ENCODE measurements around the gene NEAT1. TPM values are rescaled to one million over a fixed set of nuclear protein-coding genes. Genes with fewer than 3 reads are reported as not detected.
"Not testable (repeated sequence)": the region's sequence is repeated elsewhere in the genome, so short reads cannot be mapped to it uniquely, and the experiment has no call there.

Gene NEAT1
- total RNA-seq, 2 experiments from 2014 or later: 402 to 407 TPM

- Mint-ChIP-seq H3K27me3 (no peaks in the 10 kb centered on the region), H3K4me3 (no peak overlapping the region), H3K27ac (no peak overlapping the region), H3K9me3 (no peaks in the 10 kb centered on the region), H3K4me1 (peaks cover 4% of the 10 kb centered on the region), H3K36me3 (peaks cover 2% of the 10 kb centered on the region)
- ATAC-seq (ENCODE audit: low read depth): no peak
- DNase-seq: no peak
- POLR2A ChIA-PET: no interaction called here
Observed at GRCh38 chr11:65404210-65404609, 18.4 kb upstream of the NEAT1 start.

- H3K36me3 Mint-ChIP-seq: peaks cover 2% of the 10 kb centered on the region
- no peak overlapping the region for H3K4me3 Mint-ChIP-seq
- no peaks in the 10 kb centered on the region for H3K27me3 Mint-ChIP-seq
- DNase-seq (peak; percentile 23), ATAC-seq (ENCODE audit: low read depth) (no peak)
- peaks cover 4% of the 10 kb centered on the region for H3K4me1 Mint-ChIP-seq
- no peak overlapping the region for H3K27ac Mint-ChIP-seq
- H3K9me3 Mint-ChIP-seq: no peaks in the 10 kb centered on the region
- POLR2A ChIA-PET: interaction anchor here (1.2 to 1.5 kb wide), 2 partner anchors 11 to 142 kb away, joined by 3 read pairs; no protein-coding TSS in a partner anchor
Observed at GRCh38 chr11:65404638-65405339, 17.8 kb upstream of the NEAT1 start.

- peaks cover 5% of the 10 kb centered on the region for H3K36me3 Mint-ChIP-seq
Observed at GRCh38 chr11:65410936-65411680, 11.5 kb upstream of the NEAT1 start.

DNA sequence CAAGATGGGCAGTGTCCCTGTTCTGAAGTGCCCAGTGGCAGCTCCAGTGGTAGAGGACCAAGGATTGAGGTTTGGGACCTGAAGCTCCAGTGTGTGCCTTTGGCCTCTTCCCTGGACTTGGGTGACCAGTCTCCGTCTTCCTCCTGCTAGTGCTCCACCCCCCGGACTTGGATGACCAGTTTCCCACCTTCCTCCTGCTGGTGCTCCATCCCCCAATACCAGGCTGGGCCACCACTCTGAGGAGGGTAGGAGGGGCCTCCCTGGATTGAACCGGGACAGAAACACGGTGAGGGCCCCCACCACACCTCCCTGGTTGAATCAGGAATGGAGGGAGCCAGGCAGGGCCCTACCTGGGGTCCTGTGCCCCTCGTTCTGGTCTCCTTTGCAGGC, 10.9 kb upstream of the NEAT1 start:
- DNase-seq (peak; percentile 20), ATAC-seq (ENCODE audit: low read depth) (no peak)
- H3K27me3 Mint-ChIP-seq: no peaks in the 10 kb centered on the region
- POLR2A ChIA-PET: interaction anchor here (19.6 kb wide), 1 partner anchor 88 kb away, joined by 2884 read pairs; the partner anchor contains the start of gene MALAT1
- no peak overlapping the region for H3K4me3 Mint-ChIP-seq
- H3K27ac Mint-ChIP-seq: no peak overlapping the region
- H3K9me3 Mint-ChIP-seq: no peaks in the 10 kb centered on the region
- peaks cover 5% of the 10 kb centered on the region for H3K36me3 Mint-ChIP-seq
- peaks cover 8% of the 10 kb centered on the region for H3K4me1 Mint-ChIP-seq

More at GRCh38 chr11:65410936-65411680, 11.5 kb upstream of the NEAT1 start:
- peak; percentile 22 for DNase-seq
- Mint-ChIP-seq H3K4me3 (no peak overlapping the region), H3K9me3 (no peaks in the 10 kb centered on the region), H3K4me1 (peaks cover 5% of the 10 kb centered on the region), H3K27me3 (no peaks in the 10 kb centered on the region), H3K27ac (no peak overlapping the region)
- POLR2A ChIA-PET: no interaction called here
- ATAC-seq (ENCODE audit: low read depth): no peak

DNA sequence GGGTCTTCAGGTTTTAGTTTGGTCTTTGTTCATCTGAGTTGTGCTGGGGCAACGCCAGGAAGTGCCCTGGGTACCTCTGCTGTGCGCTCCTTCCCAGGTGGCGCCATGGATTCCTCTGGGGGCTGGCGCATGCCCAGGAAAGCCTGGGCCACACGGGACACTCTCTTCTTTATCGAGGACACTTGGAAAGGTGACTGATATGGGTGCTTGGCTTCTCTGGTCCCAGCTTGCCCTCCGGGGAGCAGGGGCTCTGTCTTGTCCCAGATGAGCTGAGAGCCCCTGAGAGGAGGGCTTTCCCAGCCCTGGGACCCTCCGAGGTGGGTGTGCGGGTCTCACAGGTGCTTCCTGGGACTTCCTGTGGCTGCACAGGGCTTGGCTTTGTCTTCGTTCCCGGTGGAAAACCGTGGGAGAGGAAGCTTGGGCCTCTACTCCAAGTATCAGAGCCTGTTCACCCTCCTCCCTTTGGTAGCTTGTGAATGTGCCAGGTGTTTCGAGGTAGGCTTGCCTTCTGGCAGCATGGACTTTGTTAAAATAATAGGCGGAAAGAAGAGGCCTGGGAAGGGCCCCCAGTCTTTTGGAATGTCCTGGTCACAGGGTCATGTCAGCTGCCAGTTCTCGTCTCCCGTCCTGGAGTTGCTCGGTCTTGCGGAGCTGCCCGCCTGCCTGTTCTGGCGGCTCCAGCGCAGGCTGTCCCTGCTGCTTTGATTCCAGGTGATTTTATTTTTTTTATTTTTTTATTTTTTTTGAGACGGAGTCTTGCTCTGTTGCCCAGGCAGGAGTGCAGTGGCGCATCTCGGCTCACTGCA, 10.1 kb upstream of the NEAT1 start:
- H3K4me3 Mint-ChIP-seq: no peak overlapping the region
- no peak overlapping the region for H3K27ac Mint-ChIP-seq
- H3K36me3 Mint-ChIP-seq: peaks cover 5% of the 10 kb centered on the region
- no peak for ATAC-seq (ENCODE audit: low read depth)
- DNase-seq: peak; percentile 21
- H3K9me3 Mint-ChIP-seq: no peaks in the 10 kb centered on the region
- peaks cover 16% of the 10 kb centered on the region for H3K4me1 Mint-ChIP-seq
- POLR2A ChIA-PET: interaction anchor here (1.0 to 19.6 kb wide), 2 partner anchors 21 to 87 kb away, joined by 3 to 2884 read pairs; partner anchors contain the start of gene MALAT1
- H3K27me3 Mint-ChIP-seq: no peaks in the 10 kb centered on the region

GRCh38 chr11:65413077-65413664, 9.4 kb upstream of the NEAT1 start:
- H3K36me3 Mint-ChIP-seq, H3K27ac Mint-ChIP-seq: not testable (repeated sequence)
- POLR2A ChIA-PET: interaction anchor here (1.0 to 19.6 kb wide), 2 partner anchors 22 to 86 kb away, joined by 3 to 2884 read pairs; partner anchors contain the start of gene MALAT1

DNA sequence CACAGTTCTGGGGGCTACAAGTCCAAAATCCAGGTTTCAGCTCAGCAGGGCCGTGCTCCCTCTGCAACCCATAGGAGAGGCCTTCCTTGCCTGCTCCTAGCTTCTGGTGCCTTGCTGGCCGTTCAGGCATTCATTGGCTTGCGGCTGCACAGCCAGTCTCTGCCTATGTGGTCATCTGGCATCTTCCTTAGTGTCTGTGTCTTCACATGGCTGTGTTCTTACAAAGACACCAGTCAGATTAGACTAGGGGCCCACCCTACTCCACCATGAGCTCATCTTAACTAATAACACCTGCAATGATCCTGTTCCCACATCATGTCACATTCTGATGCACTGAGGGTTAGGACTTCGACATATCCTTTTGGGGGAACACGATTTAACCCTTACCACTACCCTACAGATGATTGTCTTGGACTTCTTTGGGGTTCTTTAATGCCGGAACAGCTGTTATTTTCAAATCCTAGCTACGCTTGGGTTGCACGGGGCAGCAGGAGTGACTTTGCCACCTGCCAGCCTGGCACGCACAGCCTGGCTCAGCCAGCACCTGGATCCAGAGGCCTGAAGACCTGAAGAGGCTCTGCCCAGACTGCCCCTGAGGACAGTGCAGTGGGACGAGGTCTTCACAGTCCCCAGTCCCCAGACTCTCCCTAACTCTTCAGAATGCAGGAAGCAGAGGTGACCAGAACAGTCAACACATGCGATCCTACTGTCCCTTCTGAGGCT, 7.7 kb upstream of the NEAT1 start:
- Mint-ChIP-seq H3K27me3 (no peaks in the 10 kb centered on the region), H3K27ac (peak overlapping the region; percentile 15), H3K36me3 (peaks cover 3% of the 10 kb centered on the region), H3K4me3 (no peak overlapping the region), H3K9me3 (no peaks in the 10 kb centered on the region), H3K4me1 (peaks cover 32% of the 10 kb centered on the region)
- POLR2A ChIA-PET: interaction anchor here (1.0 to 19.6 kb wide), 6 partner anchors 10 to 85 kb away, joined by 3 to 2884 read pairs (median 77); partner anchors contain the start of genes DPF2, FRMD8 and MALAT1
- peak; percentile 28 for DNase-seq
- no peak for ATAC-seq (ENCODE audit: low read depth)

More at GRCh38 chr11:65413077-65413664, 9.4 kb upstream of the NEAT1 start:
- not testable (repeated sequence) for ATAC-seq (ENCODE audit: low read depth); H3K27me3 Mint-ChIP-seq; H3K9me3 Mint-ChIP-seq; H3K4me3 Mint-ChIP-seq
- DNase-seq: peak; percentile 9
- H3K4me1 Mint-ChIP-seq: peaks cover 23% of the 10 kb centered on the region

- ATAC-seq (ENCODE audit: low read depth) (no peak), DNase-seq (peak; percentile 27)
- H3K9me3 Mint-ChIP-seq: no peaks in the 10 kb centered on the region
- peak overlapping the region; percentile 100 for H3K4me3 Mint-ChIP-seq
- peak overlapping the region; percentile 100 for H3K27ac Mint-ChIP-seq
- no peaks in the 10 kb centered on the region for H3K27me3 Mint-ChIP-seq
- POLR2A ChIA-PET: interaction anchor here (0.5 to 19.6 kb wide), 13 partner anchors 11 to 151 kb away, joined by 3 to 2884 read pairs (median 9); partner anchors contain the start of genes DPF2, FRMD8 and MALAT1
- peaks cover 3% of the 10 kb centered on the region for H3K36me3 Mint-ChIP-seq
- peaks cover 36% of the 10 kb centered on the region for H3K4me1 Mint-ChIP-seq
Observed at GRCh38 chr11:65415499-65416340, 6.9 kb upstream of the NEAT1 start.

GRCh38 chr11:65416341-65416824, 6.2 kb upstream of the NEAT1 start:
- H3K4me1 Mint-ChIP-seq: peaks cover 41% of the 10 kb centered on the region
- H3K9me3 Mint-ChIP-seq: no peaks in the 10 kb centered on the region
- ATAC-seq (ENCODE audit: low read depth) (peak; percentile 25), DNase-seq (peak; percentile 95)
- peak overlapping the region; percentile 100 for H3K27ac Mint-ChIP-seq
- POLR2A ChIA-PET: interaction anchor here (0.5 to 19.6 kb wide), 13 partner anchors 11 to 151 kb away, joined by 3 to 2884 read pairs (median 9); partner anchors contain the start of genes FRMD8, MALAT1 and SLC25A45
- peaks cover 3% of the 10 kb centered on the region for H3K36me3 Mint-ChIP-seq
- peak overlapping the region; percentile 100 for H3K4me3 Mint-ChIP-seq
- no peaks in the 10 kb centered on the region for H3K27me3 Mint-ChIP-seq

DNA sequence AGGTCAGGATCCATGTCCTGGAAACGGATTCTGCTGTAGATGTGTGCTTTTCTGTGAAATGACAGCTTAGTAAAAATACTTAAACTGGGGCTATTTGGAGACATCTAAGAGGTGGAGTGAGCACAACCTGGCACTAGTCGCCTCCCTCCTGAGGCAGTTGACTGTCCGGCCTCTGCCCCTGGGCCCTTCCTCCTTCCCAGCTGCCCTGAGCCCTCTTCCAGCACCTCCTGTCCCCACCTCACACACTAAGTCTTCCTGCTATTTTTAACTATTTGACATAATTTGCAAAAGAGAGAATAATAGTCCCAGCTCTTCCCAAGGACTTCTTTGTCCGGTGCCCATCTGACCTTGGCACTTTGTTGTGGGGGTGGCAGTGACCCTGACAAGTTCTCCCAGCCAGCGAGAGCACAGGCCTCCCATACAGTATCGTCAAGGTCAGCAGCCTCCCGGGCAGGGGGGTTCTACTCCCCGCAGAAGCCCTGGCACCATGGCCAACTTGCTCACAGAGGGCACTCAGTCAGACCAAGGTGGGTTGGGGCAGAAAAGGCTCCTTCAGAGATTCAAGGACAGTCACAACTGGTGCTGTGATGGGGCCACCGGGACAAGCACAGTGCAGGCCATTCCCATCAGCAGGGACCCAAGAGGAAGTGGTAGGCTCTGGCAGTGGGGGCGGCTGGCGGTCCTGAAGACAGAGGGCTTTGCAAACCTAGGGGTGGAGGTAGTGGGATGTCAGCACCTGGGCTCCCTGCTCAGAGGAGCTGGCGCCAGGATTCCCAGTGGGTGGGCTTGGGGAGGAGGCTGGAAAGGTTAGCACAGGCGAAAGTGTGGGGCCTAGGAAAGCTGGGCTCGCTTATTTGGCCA, 5.5 kb upstream of the NEAT1 start:
- peak overlapping the region; percentile 100 for H3K4me3 Mint-ChIP-seq
- H3K27me3 Mint-ChIP-seq: no peaks in the 10 kb centered on the region
- no peak for ATAC-seq (ENCODE audit: low read depth)
- DNase-seq: peak; percentile 68
- H3K9me3 Mint-ChIP-seq: no peaks in the 10 kb centered on the region
- H3K36me3 Mint-ChIP-seq: peaks cover 3% of the 10 kb centered on the region
- H3K4me1 Mint-ChIP-seq: peaks cover 41% of the 10 kb centered on the region
- POLR2A ChIA-PET: interaction anchor here (0.5 to 19.6 kb wide), 15 partner anchors 10 to 556 kb away, joined by 3 to 2884 read pairs (median 7); partner anchors contain the start of genes DPF2, FRMD8, MALAT1 and SLC25A45
- H3K27ac Mint-ChIP-seq: peak overlapping the region; percentile 100

All from activated naive CD8-positive, alpha-beta T cell treated with anti-CD3 and anti-CD28 coated beads, Interleukin-2, amount 10 ng/mL, durations not matched to agents 7 days and 5 days (primary cell).